ENCODE data around the gene CCDC110. TPM values are rescaled to one million over a fixed set of nuclear protein-coding genes. Genes with fewer than 3 reads are reported as not detected.

CCDC110 gene
- total and polyA plus RNA-seq, 2 of the 13 experiments (the other 11 are each of a cell fraction or from before 2014, with no cell fraction given): not detected

- H3K27ac ChIP-seq (ENCODE audit: extremely low read length, insufficient read depth, low read length): no peak overlapping the region
- ATAC-seq (no peak), FAIRE-seq (no peak), DNase-seq (ENCODE audit: low spot score) (no peak)
- H3K4me3 ChIP-seq (replicated peaks in 1 of 3; ENCODE audit: insufficient read depth in 1 of 3, low read depth in 2 of 3, low read length in 3 of 3): no peak overlapping the region
- intact Hi-C loops (cut with micrococcal nuclease; ENCODE audit: unreplicated experiment): no loop called here
- H3K27me3 ChIP-seq (ENCODE audit: control insufficient read depth in 1 of 2, insufficient read depth in 2 of 2, low read length in 2 of 2): no peaks in the 10 kb centered on the region
- in situ Hi-C loops (cut with HindIII; ENCODE audit: extremely low pct_ligation_motif_present, low pct_unique_long_range_greater_than_20kb): no loop called here
- no peaks in the 10 kb centered on the region for H4K20me1 ChIP-seq (ENCODE audit: insufficient read depth, low read length)
- ChIA-PET CTCF (ENCODE audit: low intra/inter-chr PET ratio, low total read pairs) (no interaction called here), POLR2A (no interaction called here)
- peaks cover 3 to 31% of the 10 kb centered on the region in 2 experiments; a peak in 4 of 5 replicates for H3K36me3 ChIP-seq (replicated peaks in 1 of 2; ENCODE audit: control insufficient read depth in 1 of 2, insufficient read depth in 2 of 2, low read length in 2 of 2)
- BruUV-seq (replicated peaks): no TSS peak
- H3K4me1 ChIP-seq (ENCODE audit: insufficient read depth, low read length): no peaks in the 10 kb centered on the region
- H3K4me2 ChIP-seq (ENCODE audit: low read depth, low read length): no peak overlapping the region
- WGBS (ENCODE audit: low lambda C conversion rate): 96% methylated on average over 5 of the region's 5 CpGs
- no peaks in the 10 kb centered on the region for H3K79me2 ChIP-seq (ENCODE audit: insufficient read depth, low read length)
- no peaks in the 10 kb centered on the region for H3K9me3 ChIP-seq (ENCODE audit: low read length)
- H3K9ac ChIP-seq (ENCODE audit: insufficient read depth, low read depth, low read length): no peak overlapping the region
- TF ChIP-seq ZSCAN9 (CRISPR knock-in tag; IDR thresholded peaks at IDR 0.05; ENCODE audit: borderline replicate concordance): no peak
- no peak for TF ChIP-seq SIN3B (IDR thresholded peaks at IDR 0.05; ENCODE audit: low read length)
- no peak for TF ChIP-seq ZSCAN31 (CRISPR knock-in tag; IDR thresholded peaks at IDR 0.05; ENCODE audit: low read depth)
- no peak for TF ChIP-seq ZNF710 (CRISPR knock-in tag; IDR thresholded peaks at IDR 0.05; ENCODE audit: borderline replicate concordance)
- no peak for TF ChIP-seq ZBTB21 (CRISPR knock-in tag; IDR thresholded peaks at IDR 0.05)
- no peak for TF ChIP-seq SIN3A (IDR thresholded peaks at IDR 0.05; ENCODE audit: borderline replicate concordance, low read depth, low read length)
- no peak for TF ChIP-seq MAFF (IDR thresholded peaks at IDR 0.05; ENCODE audit: low read depth, low read length)
- TF ChIP-seq POLR2A (IDR thresholded peaks at IDR 0.05; ENCODE audit: insufficient read depth in 1 of 2, low read depth in 2 of 2, low read length in 2 of 2): no peak
- no peak for TF ChIP-seq JUND (CRISPR knock-in tag; IDR thresholded peaks at IDR 0.05)
- TF ChIP-seq ZNF180 (CRISPR knock-in tag; IDR thresholded peaks at IDR 0.05; ENCODE audit: borderline replicate concordance, low read depth): no peak
- no peak for TF ChIP-seq TEF (CRISPR knock-in tag; IDR thresholded peaks at IDR 0.05)
- TF ChIP-seq REL (CRISPR knock-in tag; conservative IDR thresholded peaks at IDR 0.05): no peak
- H2AFZ ChIP-seq (ENCODE audit: low read length): no peak overlapping the region
Observed at GRCh38 chr4:185411849-185412248, 59.7 kb downstream of the CCDC110 start.
